ENCODE measurements around the gene ZNF500. TPM values are rescaled to one million over a fixed set of nuclear protein-coding genes. Genes with fewer than 3 reads are reported as not detected.

Gene ZNF500
- total and polyA plus RNA-seq, 2 donors (not counting 3 experiments of a cell fraction or from before 2014, with no cell fraction given) = 8.6 to 13.5 TPM

DNA sequence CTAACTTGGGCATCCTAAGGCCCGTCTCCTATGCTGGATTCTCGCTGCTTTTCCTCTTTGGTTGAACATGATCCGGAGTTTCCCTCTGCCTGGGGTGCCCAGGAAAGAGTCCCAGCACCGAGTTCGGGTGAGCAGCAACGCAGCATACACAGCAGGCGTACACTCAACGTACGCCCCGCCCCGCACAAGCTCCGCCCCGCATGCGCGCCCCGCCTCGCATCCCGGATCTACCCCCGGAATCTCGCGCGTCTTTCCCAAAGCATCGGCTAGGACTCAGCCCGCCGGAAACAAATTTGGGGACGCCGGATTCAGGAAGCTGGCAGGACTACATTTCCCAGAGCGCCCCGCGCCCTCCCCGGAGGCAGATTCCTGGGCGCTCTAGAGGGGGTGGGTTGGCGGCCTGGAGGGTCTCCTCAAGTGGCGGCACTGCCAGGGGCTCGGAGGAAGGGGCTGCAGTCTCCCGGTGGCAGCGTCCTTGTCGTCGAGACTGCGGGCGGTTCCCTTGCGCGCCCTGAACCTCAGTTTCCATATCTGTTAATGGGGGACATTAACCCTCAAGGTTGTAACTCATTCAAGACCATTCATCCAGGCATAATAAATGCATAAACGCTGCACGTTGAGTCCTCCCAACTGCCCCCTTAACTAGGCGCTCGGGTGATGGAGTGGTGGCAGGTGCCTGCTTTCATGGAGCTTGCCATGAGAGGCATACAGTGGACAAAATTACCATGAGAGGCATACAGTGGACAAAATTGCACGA, 1.8 kb upstream of the ZNF500 start:
- FAIRE-seq = peak; percentile 98
- TF ChIP-seq GATA2 (IDR thresholded peaks at IDR 0.05; ENCODE audit: insufficient read depth, insufficient read length, low read depth, low read length) (no peak), MYC (IDR thresholded peaks at IDR 0.05; ENCODE audit: low read depth, low read length) (no peak), CTCF (IDR thresholded peaks at IDR 0.05; ENCODE audit: extremely low read depth in 1 of 2, insufficient read depth in 1 of 2, low read depth in 1 of 2, low read length in 2 of 2) (no peak), EZH2 (IDR thresholded peaks at IDR 0.05; ENCODE audit: borderline replicate concordance, low read depth, low read length, severe bottlenecking) (no peak), FOS (IDR thresholded peaks at IDR 0.05; ENCODE audit: borderline replicate concordance, insufficient read depth, low read length) (no peak), JUN (IDR thresholded peaks at IDR 0.05; ENCODE audit: borderline replicate concordance, insufficient read depth, insufficient read length, low read depth) (no peak), POLR2AphosphoS5 (IDR thresholded peaks at IDR 0.05; ENCODE audit: insufficient read depth, low read depth, low read length) (peak; percentile 57), POLR2A (IDR thresholded peaks at IDR 0.05; ENCODE audit: low read depth, low read length) (peak; percentile 79)
- TF ChIP-seq, protein P1, sequence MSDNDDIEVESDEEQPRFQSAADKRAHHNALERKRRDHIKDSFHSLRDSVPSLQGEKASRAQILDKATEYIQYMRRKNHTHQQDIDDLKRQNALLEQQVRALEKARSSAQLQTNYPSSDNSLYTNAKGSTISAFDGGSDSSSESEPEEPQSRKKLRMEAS (IDR thresholded peaks at IDR 0.05; ENCODE audit: insufficient read depth, insufficient read length) = no peak
- intact Hi-C loops (cut with micrococcal nuclease) = loop anchor here (1.0 kb wide), 1 partner anchor 34 kb away; the partner anchor contains the start of gene ROGDI

More for the DNA sequence above, 1.8 kb upstream of the ZNF500 start:
- H3K9me1 ChIP-seq (replicated peaks; ENCODE audit: control insufficient read depth, extremely low read depth, insufficient read depth, low read length) = no peaks in the 10 kb centered on the region
- dilution Hi-C loops (cut with MboI; ENCODE audit: extremely low pct_ligation_motif_present, low sequenced_read_pairs) = no loop called here
- peak overlapping the region; percentile 90 for H3K4me2 ChIP-seq (ENCODE audit: insufficient read depth, low read length)
- H3K4me1 ChIP-seq (ENCODE audit: control insufficient read depth, extremely low read depth, insufficient read depth, low read length) = peaks cover 15% of the 10 kb centered on the region
- peaks cover 12% of the 10 kb centered on the region for H3K79me2 ChIP-seq (ENCODE audit: control insufficient read depth, insufficient read depth, low read length)
- ChIA-PET POLR2A (interaction anchor here (0.6 to 1.0 kb wide), 3 partner anchors 10 to 34 kb away, joined by 3 read pairs; partner anchors contain the start of genes ANKS3, DNAAF8 and ROGDI), CTCF (interaction anchor here (0.6 to 1.4 kb wide), 4 partner anchors 17 to 189 kb away, joined by 3 to 6 read pairs (median 3); partner anchors contain the start of genes ANKS3, DNAAF8 and ROGDI)
- no peaks in the 10 kb centered on the region for H3K27me3 ChIP-seq (ENCODE audit: control insufficient read depth in 2 of 2, insufficient read depth in 2 of 2, low read length in 2 of 2)
- no TSS peak for BruUV-seq (replicated peaks)
- peak overlapping the region; percentile 21 to 68 (median 51) for H3K4me3 ChIP-seq (replicated peaks in 1 of 3; ENCODE audit: insufficient read depth in 1 of 3, low read depth in 1 of 3, low read length in 3 of 3)
- peak; percentile 95 for DNase-seq (ENCODE audit: low read depth, low spot score)
- H4K20me1 ChIP-seq (replicated peaks; ENCODE audit: control insufficient read depth, extremely low read depth, insufficient read depth, low read length) = no peaks in the 10 kb centered on the region
- H3K9ac ChIP-seq (replicated peaks; ENCODE audit: extremely low read depth, insufficient read depth, low read length) = peak overlapping the region; percentile 53
- peaks cover 0 to 10% of the 10 kb centered on the region in 2 experiments for H3K36me3 ChIP-seq (ENCODE audit: control insufficient read depth in 2 of 2, extremely low read depth in 1 of 2, insufficient read depth in 2 of 2, low read length in 2 of 2)
- H3K9me3 ChIP-seq (replicated peaks; ENCODE audit: control insufficient read depth, insufficient read depth, low read length) = no peaks in the 10 kb centered on the region
- H3K27ac ChIP-seq (ENCODE audit: insufficient read depth, low read depth, low read length) = peak overlapping the region; percentile 33
- peak overlapping the region; percentile 83 for H2AFZ ChIP-seq (ENCODE audit: low read depth, low read length)
